ENCODE measurements around the gene FRAS1. TPM values are rescaled to one million over a fixed set of nuclear protein-coding genes. Genes with fewer than 3 reads are reported as not detected.

FRAS1 gene
- total RNA-seq, 1 experiment from 2014 or later = 82.0 TPM

- H3K4me1 Mint-ChIP-seq = peaks cover 62% of the 10 kb centered on the region
Observed at GRCh38 chr4:78220283-78220682, 163.2 kb downstream of the FRAS1 start.

More at GRCh38 chr4:78220283-78220682, 163.2 kb downstream of the FRAS1 start:
- no peak for DNase-seq (ENCODE audit: low spot score)
- Mint-ChIP-seq H3K36me3 (0 out of 2 replicates have a peak, but pooled peaks cover under 1% of the 10 kb centered on the region), H3K9me3 (no peaks in the 10 kb centered on the region), H3K4me3 (no peak overlapping the region), H3K27me3 (ENCODE audit: low read depth) (no peaks in the 10 kb centered on the region), H3K27ac (no peak overlapping the region)
- ChIA-PET POLR2A (interaction anchor here (0.5 kb wide), 1 partner anchor 481 kb away, joined by 4 read pairs; no protein-coding TSS in a partner anchor), CTCF (interaction anchor here (1.5 kb wide), 1 partner anchor 9 kb away, joined by 3 read pairs; no protein-coding TSS in a partner anchor)
- TF ChIP-seq MAX (CRISPR knock-in tag; IDR thresholded peaks at IDR 0.05) (no peak), JUN (CRISPR knock-in tag; IDR thresholded peaks at IDR 0.05) (no peak), ZNF317 (CRISPR knock-in tag; IDR thresholded peaks at IDR 0.05; ENCODE audit: borderline replicate concordance, low read depth) (no peak), ATF2 (CRISPR knock-in tag; IDR thresholded peaks at IDR 0.05; ENCODE audit: borderline replicate concordance, low read depth) (no peak), E2F5 (CRISPR knock-in tag; IDR thresholded peaks at IDR 0.05) (no peak), ZNF263 (CRISPR knock-in tag; IDR thresholded peaks at IDR 0.05; ENCODE audit: low read depth) (no peak), ZBTB21 (CRISPR knock-in tag; IDR thresholded peaks at IDR 0.05; ENCODE audit: borderline replicate concordance) (no peak), CREM (CRISPR knock-in tag; IDR thresholded peaks at IDR 0.05) (no peak), HMGXB4 (CRISPR knock-in tag; IDR thresholded peaks at IDR 0.05) (no peak), ZNF671 (CRISPR knock-in tag; IDR thresholded peaks at IDR 0.05) (no peak), ATF1 (CRISPR knock-in tag; IDR thresholded peaks at IDR 0.05) (no peak), ZNF532 (CRISPR knock-in tag; IDR thresholded peaks at IDR 0.05; ENCODE audit: borderline replicate concordance) (no peak), HMGA2 (CRISPR knock-in tag; IDR thresholded peaks at IDR 0.05) (no peak), STAT6 (CRISPR knock-in tag; conservative IDR thresholded peaks at IDR 0.05; ENCODE audit: low read depth) (no peak), AR (CRISPR knock-in tag; IDR thresholded peaks at IDR 0.05) (no peak), FOXP4 (CRISPR knock-in tag; IDR thresholded peaks at IDR 0.05) (no peak)
- ATAC-seq = no peak

Measured in WTC11 (cell line).